ENCODE data around the gene OR51G1.

- TF ChIP-seq POLR2A (IDR thresholded peaks at IDR 0.05; ENCODE audit: borderline replicate concordance, extremely low read depth, insufficient read depth, insufficient read length): no peak
- TF ChIP-seq RAD21 (IDR thresholded peaks at IDR 0.05; ENCODE audit: low read depth): no peak
- TF ChIP-seq CBX3 (IDR thresholded peaks at IDR 0.05; ENCODE audit: low read depth): no peak
- no peak for TF ChIP-seq POLR2AphosphoS5 (IDR thresholded peaks at IDR 0.05; ENCODE audit: low read depth, low read length)
- TF ChIP-seq EZH2 (IDR thresholded peaks at IDR 0.05): no peak
- TF ChIP-seq, protein P1, sequence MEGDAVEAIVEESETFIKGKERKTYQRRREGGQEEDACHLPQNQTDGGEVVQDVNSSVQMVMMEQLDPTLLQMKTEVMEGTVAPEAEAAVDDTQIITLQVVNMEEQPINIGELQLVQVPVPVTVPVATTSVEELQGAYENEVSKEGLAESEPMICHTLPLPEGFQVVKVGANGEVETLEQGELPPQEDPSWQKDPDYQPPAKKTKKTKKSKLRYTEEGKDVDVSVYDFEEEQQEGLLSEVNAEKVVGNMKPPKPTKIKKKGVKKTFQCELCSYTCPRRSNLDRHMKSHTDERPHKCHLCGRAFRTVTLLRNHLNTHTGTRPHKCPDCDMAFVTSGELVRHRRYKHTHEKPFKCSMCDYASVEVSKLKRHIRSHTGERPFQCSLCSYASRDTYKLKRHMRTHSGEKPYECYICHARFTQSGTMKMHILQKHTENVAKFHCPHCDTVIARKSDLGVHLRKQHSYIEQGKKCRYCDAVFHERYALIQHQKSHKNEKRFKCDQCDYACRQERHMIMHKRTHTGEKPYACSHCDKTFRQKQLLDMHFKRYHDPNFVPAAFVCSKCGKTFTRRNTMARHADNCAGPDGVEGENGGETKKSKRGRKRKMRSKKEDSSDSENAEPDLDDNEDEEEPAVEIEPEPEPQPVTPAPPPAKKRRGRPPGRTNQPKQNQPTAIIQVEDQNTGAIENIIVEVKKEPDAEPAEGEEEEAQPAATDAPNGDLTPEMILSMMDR (IDR thresholded peaks at IDR 0.05 in 2 of 3, conservative IDR thresholded peaks at IDR 0.05 in 1 of 3; ENCODE audit: borderline replicate concordance in 1 of 3, insufficient read depth in 1 of 3, low read depth in 2 of 3, low read length in 2 of 3): no peak
These were observed 1.8 kb downstream of the OR51G1 start for GRCh38 chr11:4922304-4922703.

All from HCT116 (cell line).